Muscle of back (tissue), 11 donors: Measurements from ENCODE around the gene C17orf50. TPM values are rescaled to one million over a fixed set of nuclear protein-coding genes. Genes with fewer than 3 reads are reported as not detected.
A peak's percentile ranks its signal among the peaks of the same experiment; 100 is the strongest.

Source experiments
- DNase-seq, 3 donors: peaks; one replicate each; pipeline versions ENCODE4 v3.0.0 to v3.0.0-alpha.2; 2013
- polyA plus RNA-seq, 10 donors: library from polyadenylated mRNA; unstranded; fragments of 120-200 nt; gene quantifications; one replicate each; pipeline ENCODE4 v1.2.1, GENCODE V29; 2013; ENCODE audit not compliant: insufficient read length in 10 of 10

C17orf50 gene
- polyA plus RNA-seq, 10 donors, result not detected

DNA sequence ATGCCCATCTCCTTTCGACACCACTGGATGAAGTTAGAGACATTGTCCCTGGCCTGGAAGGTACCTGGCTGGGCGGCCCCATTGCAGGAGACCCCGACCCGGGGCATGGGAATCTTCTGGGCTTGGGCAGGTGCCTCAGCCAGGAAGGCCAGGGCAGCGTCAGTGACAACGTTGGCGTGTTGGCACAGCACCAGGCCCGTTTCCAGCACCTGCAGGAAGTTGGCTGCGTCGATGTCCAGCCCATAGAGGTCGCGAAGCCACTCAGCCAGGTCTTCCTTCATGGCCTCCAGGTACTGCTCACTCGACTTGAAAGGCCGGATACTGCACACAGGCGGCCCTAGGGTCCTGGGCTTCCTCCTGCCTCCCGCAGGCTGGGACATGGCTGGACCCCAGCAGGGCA, 8.2 kb upstream of the C17orf50 start:
- DNase-seq, result no peak

- DNase-seq, result no peak
Observed at GRCh38 chr17:35752945-35753764, 7.5 kb upstream of the C17orf50 start, which contains the start of gene GAS2L2. GAS2L2 (minus strand) TSS chr17:35753239; CDS start chr17:35752850, 389 bp downstream.

GRCh38 chr17:35757243-35757642, 3.4 kb upstream of the C17orf50 start:
- no peak for DNase-seq

GRCh38 chr17:35761601-35762000, 914 bp downstream of the C17orf50 start:
- no peak for DNase-seq

DNA sequence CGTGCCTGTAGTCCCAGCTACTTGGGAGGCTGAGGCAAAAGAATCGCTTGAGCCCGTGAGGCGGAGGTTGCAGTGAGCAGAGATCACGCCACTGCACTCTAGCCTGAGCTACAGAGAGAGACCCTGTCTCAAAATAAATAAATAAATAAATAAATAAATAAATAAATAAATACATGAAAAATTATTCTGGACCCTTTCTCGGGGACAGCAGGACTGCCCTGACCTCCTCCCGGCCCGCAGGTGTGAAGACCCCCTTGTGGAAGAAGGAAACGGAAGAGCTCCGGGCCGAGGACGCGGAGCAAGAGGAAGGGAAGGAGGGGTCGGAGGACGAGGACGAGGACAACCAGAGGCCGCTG, 3.1 kb downstream of the C17orf50 start:
- DNase-seq, result no peak

GRCh38 chr17:35764123-35764991, 3.7 kb downstream of the C17orf50 start:
- DNase-seq, result peak; percentile 84 to 95 (median 91)

- peak in 1 of 3 donors; percentile 20 for DNase-seq
Observed at GRCh38 chr17:35765086-35765710, 4.5 kb downstream of the C17orf50 start.

- DNase-seq, result no peak
Observed at GRCh38 chr17:35765756-35766488, 5.2 kb downstream of the C17orf50 start.

GRCh38 chr17:35766489-35766877, 5.8 kb downstream of the C17orf50 start:
- no peak for DNase-seq

GRCh38 chr17:35766903-35767510, 6.3 kb downstream of the C17orf50 start:
- DNase-seq, result peak in 2 of 3 donors; percentile 37 to 47

DNA sequence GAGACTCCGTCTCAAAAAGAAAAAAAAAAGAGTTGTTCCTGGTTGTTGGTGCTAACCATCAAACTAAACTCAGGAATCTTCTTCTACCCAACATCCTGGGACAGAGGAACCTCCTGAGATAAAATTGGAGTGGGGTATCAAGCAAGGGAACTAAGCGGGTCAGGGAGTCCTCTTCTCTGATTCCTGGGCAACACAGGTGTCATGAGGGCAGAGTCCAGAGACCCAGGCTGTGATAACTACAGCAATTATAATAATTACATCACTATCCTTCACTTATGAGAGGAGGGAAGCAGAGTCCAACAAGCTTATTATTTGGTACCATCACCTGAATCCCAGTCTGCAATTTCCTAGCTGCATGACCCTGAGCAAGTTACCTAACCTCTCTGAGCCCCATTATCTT, 8.1 kb downstream of the C17orf50 start:
- no peak for DNase-seq

DNA sequence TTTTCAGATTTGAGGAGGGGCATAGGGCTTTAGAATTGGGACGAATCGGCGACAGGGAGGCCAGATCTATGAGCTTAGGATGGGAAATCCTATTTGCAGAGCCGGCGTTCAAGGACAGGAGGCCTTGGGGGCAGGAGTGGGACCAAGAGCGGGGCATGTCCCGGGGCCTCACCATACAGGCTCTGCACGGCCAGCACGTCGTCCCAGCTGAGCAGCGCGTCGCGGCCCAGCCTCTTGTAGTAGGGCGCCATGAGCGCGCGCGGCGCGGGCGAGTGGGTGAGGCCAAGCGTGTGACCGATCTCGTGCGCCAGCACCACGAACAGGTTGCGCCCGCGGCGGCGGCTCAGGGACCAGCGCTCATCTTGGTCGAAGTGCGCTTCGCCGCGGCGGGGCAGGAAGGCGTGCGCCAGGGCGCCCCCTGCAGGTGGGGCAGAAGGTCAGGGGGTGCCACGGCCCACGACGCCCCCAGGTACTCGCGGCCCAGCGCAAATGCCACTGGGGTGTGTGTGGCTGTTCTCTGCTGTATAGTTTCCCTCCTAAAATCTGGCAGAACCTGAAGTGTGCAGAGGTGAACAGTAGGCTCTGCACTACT, 9.3 kb downstream of the C17orf50 start:
- DNase-seq, result no peak

DNA sequence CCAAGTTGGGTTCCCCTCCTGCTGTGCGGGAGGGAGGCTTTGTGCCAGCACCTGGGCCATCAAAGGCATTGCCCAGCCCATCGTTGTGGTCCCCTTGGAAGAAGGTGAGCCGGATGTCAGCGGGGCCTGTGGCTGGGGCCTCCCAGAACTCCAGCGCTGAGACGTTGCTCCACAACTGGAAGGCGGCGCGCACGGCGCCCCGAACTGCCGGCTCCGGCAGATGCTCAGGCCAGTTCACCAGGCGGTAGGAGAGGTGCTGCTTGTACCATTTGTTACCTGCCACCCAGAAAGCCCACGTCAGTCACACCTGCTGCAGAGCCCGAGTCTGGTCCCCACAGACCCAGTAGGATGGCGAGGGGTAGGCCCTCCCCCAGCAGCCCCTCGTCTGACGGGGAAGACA, 12.4 kb downstream of the C17orf50 start:
- no peak for DNase-seq

DNA sequence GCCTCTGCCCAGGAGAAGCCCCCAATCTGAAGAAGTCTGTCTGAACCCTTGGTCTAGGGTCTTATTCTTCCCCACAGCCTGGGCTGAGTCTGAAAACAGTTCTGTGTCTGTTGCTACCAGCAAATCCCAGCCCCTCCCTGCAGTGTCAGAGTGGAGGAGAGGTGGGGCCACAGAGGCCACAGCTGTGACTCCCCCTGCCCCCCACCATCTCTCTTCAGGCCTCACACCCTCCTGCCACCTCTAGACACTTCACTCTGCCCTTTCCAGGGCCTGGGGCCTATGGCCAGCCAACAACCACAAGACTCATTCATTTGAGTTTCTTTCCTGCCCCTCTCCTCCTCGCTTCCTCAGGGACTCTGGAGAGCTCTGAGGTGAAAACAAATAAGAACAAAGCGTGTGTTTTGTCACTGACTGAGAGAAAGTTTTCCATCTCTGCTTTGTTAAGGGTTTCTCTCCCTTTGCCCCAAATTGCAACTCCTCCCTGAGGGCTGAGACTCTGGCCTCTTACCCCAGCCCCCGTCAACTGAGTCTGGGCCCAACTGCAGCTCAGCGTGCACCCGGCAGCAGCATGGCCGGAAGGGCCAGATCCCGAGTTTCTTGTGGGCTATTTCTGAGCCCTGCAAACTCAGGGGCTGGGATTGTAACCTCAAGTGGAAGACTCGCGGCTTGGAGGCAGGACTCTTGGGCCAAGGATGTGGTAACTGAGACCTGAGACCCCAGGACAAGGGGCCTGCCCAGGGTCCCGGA, 13.2 kb downstream of the C17orf50 start:
- DNase-seq, result peak in 1 of 3 donors; percentile 43

DNA sequence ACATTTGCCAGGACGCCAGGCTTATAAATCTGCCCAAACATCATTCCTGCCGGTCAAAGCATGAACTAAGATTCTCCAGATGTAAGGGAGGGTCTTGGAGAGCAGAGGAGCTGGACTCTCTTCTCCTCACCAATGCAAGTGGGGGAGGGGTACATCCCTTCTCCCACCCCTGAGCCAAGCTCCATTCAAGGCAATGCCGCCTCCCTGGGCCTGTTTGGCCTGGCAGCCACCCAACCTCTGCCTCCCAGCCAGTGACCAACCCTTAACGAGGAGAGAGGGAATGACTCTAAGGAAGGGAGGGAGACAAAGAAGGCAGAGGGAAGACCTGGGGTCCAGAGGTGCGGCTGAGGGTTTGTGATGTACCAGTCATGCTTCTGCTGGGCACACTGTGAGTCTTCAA, 13.8 kb downstream of the C17orf50 start:
- DNase-seq, result peak in 1 of 3 donors; percentile 29

DNA sequence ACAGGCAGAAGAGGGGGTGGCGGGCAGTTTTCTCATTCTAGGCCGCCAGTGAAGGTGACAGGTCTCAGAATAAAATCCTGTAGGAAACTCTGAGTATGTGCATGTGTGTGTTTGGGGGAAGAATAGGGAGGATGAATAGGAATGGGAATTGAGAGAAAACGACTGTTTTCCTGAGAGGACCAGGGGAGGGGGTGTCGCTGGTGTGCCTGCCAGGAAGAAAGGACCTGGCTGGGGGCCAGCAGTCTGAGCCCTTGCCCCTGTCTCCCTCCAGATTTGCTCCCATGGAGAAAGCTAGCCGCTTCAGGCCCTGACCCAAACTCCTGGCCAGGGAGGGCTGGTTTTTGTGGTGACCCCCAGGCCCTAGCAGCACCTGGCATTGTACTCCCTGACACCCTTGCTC, 14.4 kb downstream of the C17orf50 start:
- DNase-seq, result no peak

- no peak for DNase-seq
Observed at GRCh38 chr17:35775583-35775982, 14.9 kb downstream of the C17orf50 start.

DNA sequence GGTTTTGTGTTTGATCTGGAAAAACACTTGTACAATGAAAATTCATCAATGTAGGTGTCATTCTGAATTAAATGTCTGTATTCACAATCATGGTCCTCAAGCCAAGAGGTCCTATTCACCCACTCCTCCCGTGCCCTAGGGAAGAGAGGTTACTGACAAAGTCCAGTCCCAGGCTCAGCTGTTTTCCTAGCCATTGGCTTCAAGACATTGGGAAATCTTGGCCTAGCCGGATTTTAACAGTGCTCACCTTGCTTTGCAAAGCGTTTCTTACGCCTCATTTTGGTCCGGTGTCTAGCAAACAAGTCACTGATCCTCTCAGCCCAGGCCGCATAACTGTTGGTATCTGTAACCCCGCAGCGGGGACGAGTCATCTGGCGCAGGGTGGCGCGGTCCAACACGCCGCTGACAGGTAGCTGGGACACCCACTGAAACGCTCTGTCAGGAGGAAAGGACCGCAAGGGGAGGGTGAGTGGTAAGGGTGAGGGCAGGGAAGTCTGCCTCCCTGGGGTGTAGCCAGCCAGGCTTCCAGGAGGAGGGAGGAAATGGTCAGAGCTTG, 18.0 kb downstream of the C17orf50 start:
- DNase-seq, result no peak

GRCh38 chr17:35780950-35781349, 20.3 kb downstream of the C17orf50 start:
- DNase-seq, result no peak

DNA sequence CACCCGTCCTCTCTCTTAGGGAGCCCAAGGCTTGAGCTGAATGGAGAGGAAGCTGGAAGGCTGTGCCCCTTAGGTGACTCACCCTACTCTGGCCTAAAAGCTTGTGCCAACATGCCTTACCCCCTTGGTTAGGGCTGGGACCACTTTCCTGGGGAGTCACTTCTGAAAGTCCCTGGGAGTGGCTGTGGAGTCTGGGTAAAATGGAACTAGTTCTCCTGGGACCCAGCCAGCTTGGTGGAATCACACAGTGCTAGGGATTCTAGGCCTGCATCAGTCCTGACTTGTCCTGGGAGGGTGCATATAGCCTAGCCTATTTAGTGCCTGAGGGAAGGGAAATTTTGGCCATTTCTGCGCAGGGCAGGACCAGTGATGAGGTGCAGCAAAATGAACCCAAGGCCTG, 24.2 kb downstream of the C17orf50 start:
- DNase-seq, result no peak
